ENCODE measurements around the gene KRABD2.

- no peak for TF ChIP-seq MAX (IDR thresholded peaks at IDR 0.05)
- TF ChIP-seq CTCF (IDR thresholded peaks at IDR 0.05; ENCODE audit: low read depth, low read length, missing input control), result no peak
- no peak for TF ChIP-seq NR2F2 (IDR thresholded peaks at IDR 0.05)
These were observed 13.7 kb downstream of the KRABD2 start for GRCh38 chr17:8362651-8363332.

All from liver (tissue), 3 donors.